ENCODE results near the gene PLXNB2. TPM values are rescaled to one million over a fixed set of nuclear protein-coding genes. Genes with fewer than 3 reads are reported as not detected.

The PLXNB2 gene
- total RNA-seq, 4 donors from 2014 or later, result 8.0 to 11.8 (median 9.0) TPM

GRCh38 chr22:50283821-50284220, 23.6 kb downstream of the PLXNB2 start:
- Histone ChIP-seq H3K27me3 (no peaks in the 10 kb centered on the region), H3K4me3 (no peak overlapping the region), H3K27ac (no peak overlapping the region), H3K36me3 (peaks cover 0 to 9% of the 10 kb centered on the region in 2 donors), H3K4me1 (no peaks in the 10 kb centered on the region), H3K9me3 (no peaks in the 10 kb centered on the region)
- ATAC-seq, result no peak
- in situ Hi-C loops (cut with MboI; ENCODE audit: low sequenced_read_pairs in 4 of 4) (no loop called here), intact Hi-C loops (cut with DNase I; ENCODE audit: low total_unique reads) (no loop called here)
- TF ChIP-seq, protein P1, sequence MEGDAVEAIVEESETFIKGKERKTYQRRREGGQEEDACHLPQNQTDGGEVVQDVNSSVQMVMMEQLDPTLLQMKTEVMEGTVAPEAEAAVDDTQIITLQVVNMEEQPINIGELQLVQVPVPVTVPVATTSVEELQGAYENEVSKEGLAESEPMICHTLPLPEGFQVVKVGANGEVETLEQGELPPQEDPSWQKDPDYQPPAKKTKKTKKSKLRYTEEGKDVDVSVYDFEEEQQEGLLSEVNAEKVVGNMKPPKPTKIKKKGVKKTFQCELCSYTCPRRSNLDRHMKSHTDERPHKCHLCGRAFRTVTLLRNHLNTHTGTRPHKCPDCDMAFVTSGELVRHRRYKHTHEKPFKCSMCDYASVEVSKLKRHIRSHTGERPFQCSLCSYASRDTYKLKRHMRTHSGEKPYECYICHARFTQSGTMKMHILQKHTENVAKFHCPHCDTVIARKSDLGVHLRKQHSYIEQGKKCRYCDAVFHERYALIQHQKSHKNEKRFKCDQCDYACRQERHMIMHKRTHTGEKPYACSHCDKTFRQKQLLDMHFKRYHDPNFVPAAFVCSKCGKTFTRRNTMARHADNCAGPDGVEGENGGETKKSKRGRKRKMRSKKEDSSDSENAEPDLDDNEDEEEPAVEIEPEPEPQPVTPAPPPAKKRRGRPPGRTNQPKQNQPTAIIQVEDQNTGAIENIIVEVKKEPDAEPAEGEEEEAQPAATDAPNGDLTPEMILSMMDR (IDR thresholded peaks at IDR 0.05 in 4 of 5, conservative IDR thresholded peaks at IDR 0.05 in 1 of 5), result no peak
- TF ChIP-seq POLR2A (IDR thresholded peaks at IDR 0.05), result no peak
- no peak for DNase-seq

DNA sequence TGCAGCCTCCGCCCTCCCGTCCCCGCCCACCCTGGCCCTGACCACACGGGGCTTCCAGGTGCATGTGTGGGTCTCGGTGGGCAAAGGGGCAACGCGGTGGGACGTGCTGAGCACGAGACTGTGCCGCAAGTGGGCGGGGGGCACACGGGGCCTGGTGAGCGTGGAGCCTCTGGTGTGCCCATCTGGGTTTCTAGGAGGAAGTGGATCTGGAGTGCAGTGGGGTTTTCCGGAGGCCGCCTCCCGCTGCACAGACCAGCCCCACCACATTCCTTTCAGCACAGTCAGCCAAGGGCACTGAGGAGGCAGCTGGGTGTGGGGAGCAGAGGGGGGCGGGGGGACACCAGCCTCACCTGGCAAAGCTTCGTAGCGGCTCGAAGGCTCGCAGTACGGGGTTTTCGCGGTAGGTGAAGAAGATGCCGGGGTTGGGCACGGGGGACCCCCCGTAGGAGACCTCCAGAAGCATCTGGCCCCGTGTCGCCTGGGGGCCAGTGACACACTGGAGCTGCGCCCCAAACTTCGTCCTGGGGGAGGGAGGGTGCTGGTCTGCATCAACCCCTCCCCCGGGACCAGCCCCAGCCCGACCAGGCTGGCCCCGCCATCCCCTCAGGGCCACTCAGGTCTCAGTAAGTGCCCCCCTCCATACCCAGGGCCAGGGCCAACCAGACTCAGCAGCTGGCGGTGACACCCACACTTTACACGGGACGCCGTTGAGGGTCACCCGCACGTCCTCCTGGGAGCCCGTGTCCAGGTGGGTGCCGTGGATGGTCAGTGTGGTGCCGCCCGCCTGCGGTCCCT, 24.9 kb downstream of the PLXNB2 start:
- TF ChIP-seq, protein P1 (IDR thresholded peaks at IDR 0.05 in 4 of 5, conservative IDR thresholded peaks at IDR 0.05 in 1 of 5), result no peak
- TF ChIP-seq POLR2A (IDR thresholded peaks at IDR 0.05), result no peak
- no peak for ATAC-seq
- H3K36me3 ChIP-seq, result peaks cover 0 to 9% of the 10 kb centered on the region in 2 donors
- no peaks in the 10 kb centered on the region for H3K27me3 ChIP-seq
- in situ Hi-C loops (cut with MboI; ENCODE audit: low sequenced_read_pairs in 4 of 4) (no loop called here), intact Hi-C loops (cut with DNase I; ENCODE audit: low total_unique reads) (no loop called here)
- no peaks in the 10 kb centered on the region for H3K4me1 ChIP-seq
- H3K27ac ChIP-seq, result no peak overlapping the region
- no peaks in the 10 kb centered on the region for H3K9me3 ChIP-seq
- no peak for DNase-seq
- no peak overlapping the region for H3K4me3 ChIP-seq

GRCh38 chr22:50281957-50282356, 25.5 kb downstream of the PLXNB2 start:
- no peak overlapping the region for H3K27ac ChIP-seq
- H3K4me1 ChIP-seq, result no peaks in the 10 kb centered on the region
- H3K4me3 ChIP-seq, result no peak overlapping the region
- peaks cover 0 to 9% of the 10 kb centered on the region in 2 donors for H3K36me3 ChIP-seq
- in situ Hi-C loops (cut with MboI; ENCODE audit: low sequenced_read_pairs in 4 of 4), result no loop called here
- TF ChIP-seq, protein P1 (IDR thresholded peaks at IDR 0.05 in 4 of 5, conservative IDR thresholded peaks at IDR 0.05 in 1 of 5), result no peak
- TF ChIP-seq POLR2A (IDR thresholded peaks at IDR 0.05), result no peak
- ATAC-seq (no peak), DNase-seq (no peak)
- H3K9me3 ChIP-seq, result no peaks in the 10 kb centered on the region
- intact Hi-C loops (cut with DNase I; ENCODE audit: low total_unique reads), result no loop called here
- H3K27me3 ChIP-seq, result no peaks in the 10 kb centered on the region

GRCh38 chr22:50281384-50281760, 26.1 kb downstream of the PLXNB2 start:
- peaks cover 0 to 9% of the 10 kb centered on the region in 2 donors for H3K36me3 ChIP-seq
- H3K9me3 ChIP-seq, result no peaks in the 10 kb centered on the region
- TF ChIP-seq, protein P1 (IDR thresholded peaks at IDR 0.05 in 4 of 5, conservative IDR thresholded peaks at IDR 0.05 in 1 of 5), result no peak
- no peak for TF ChIP-seq POLR2A (IDR thresholded peaks at IDR 0.05)
- DNase-seq (no peak), ATAC-seq (no peak)
- H3K27ac ChIP-seq, result no peak overlapping the region
- H3K4me1 ChIP-seq, result no peaks in the 10 kb centered on the region
- intact Hi-C loops (cut with DNase I; ENCODE audit: low total_unique reads) (no loop called here), in situ Hi-C loops (cut with MboI; ENCODE audit: low sequenced_read_pairs in 4 of 4) (no loop called here)
- no peaks in the 10 kb centered on the region for H3K27me3 ChIP-seq
- no peak overlapping the region for H3K4me3 ChIP-seq

Data from gastrocnemius medialis (tissue), 4 donors.